Activated CD8-positive, alpha-beta memory T cell treated with anti-CD3 and anti-CD28 coated beads for 36 hours (primary cell): ENCODE measurements around the gene BCAN. TPM values are rescaled to one million over a fixed set of nuclear protein-coding genes. Genes with fewer than 3 reads are reported as not detected.
"Not testable (repeated sequence)": the region's sequence is repeated elsewhere in the genome, so short reads cannot be mapped to it uniquely, and the experiment has no call there.

ENCODE experiments used
- CTCF ChIA-PET: fragments of 350-600 bp; sonication (Branson Sonifier 250); formaldehyde crosslinking; loops from one replicate; lab custom pipeline; 2021; ENCODE audit warnings: antibody characterized with exemption; lab: Charles Lee
- POLR2A ChIA-PET: fragments of 350-600 bp; sonication (Branson Sonifier 250); formaldehyde crosslinking; loops from one replicate; lab custom pipeline; 2021; ENCODE audit warnings: antibody characterized with exemption; lab: Charles Lee
- total RNA-seq, 2 experiments: library from RNA; stranded (reverse); gene quantifications; one replicate each; pipeline ENCODE4 v1.2.3, GENCODE V29; 2021

Gene BCAN
- total RNA-seq, 2 experiments from 2014 or later = not detected

GRCh38 chr1:156631152-156631551 is 10.8 kb upstream of the BCAN start:
- CTCF ChIA-PET = interaction anchor here (1.0 to 1.5 kb wide), 2 partner anchors 9 to 19 kb away, joined by 3 read pairs; no protein-coding TSS in a partner anchor
- POLR2A ChIA-PET = not testable (repeated sequence)

GRCh38 chr1:156632355-156632754 is 9.6 kb upstream of the BCAN start:
- CTCF ChIA-PET = no interaction called here
- POLR2A ChIA-PET = no interaction called here

GRCh38 chr1:156638189-156638985 is 3.5 kb upstream of the BCAN start:
- POLR2A ChIA-PET = no interaction called here
- CTCF ChIA-PET = interaction anchor here (0.6 to 0.9 kb wide), 2 partner anchors 11 to 107 kb away, joined by 3 to 4 read pairs; no protein-coding TSS in a partner anchor

DNA sequence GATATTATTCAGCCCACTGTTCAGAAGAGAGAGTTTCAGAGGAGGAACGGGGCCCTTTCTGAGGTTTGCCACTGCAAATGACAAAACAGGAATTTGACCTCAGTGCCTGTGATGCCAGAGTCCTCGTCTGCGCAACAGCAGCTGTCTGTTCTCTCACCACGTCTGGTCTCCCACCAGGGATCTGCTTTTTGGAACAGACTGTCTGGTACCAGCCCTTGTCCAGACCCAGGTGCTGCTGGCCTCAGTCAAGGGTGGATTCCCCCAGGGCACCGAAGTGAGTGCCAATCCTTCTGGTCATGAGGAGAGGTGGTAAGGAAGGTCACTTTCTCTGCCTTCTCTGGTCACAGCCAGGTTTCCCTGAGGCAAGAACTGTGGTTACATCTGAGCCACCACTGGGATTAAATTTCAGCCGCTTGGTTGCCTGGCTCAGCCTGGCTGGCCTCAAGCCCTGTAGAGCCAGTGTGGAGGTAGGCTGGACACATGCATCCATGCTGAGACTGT is 2.3 kb upstream of the BCAN start:
- ChIA-PET CTCF (interaction anchor here (3.1 kb wide), 1 partner anchor 13 kb away, joined by 16 read pairs; no protein-coding TSS in a partner anchor), POLR2A (no interaction called here)

GRCh38 chr1:156640842-156641706 is 843 bp upstream of the BCAN start:
- ChIA-PET CTCF (interaction anchor here (0.8 to 3.1 kb wide), 6 partner anchors 11 to 48 kb away, joined by 3 to 16 read pairs (median 4); no protein-coding TSS in a partner anchor), POLR2A (interaction anchor here (0.6 to 0.7 kb wide), 2 partner anchors 21 to 266 kb away, joined by 4 to 7 read pairs; no protein-coding TSS in a partner anchor)

GRCh38 chr1:156642265-156643048 is 540 bp downstream of the BCAN start:
- ChIA-PET POLR2A (interaction anchor here (1.2 kb wide), 1 partner anchor 42 kb away, joined by 3 read pairs; no protein-coding TSS in a partner anchor), CTCF (interaction anchor here (1.0 to 3.1 kb wide), 7 partner anchors 15 to 36 kb away, joined by 3 to 16 read pairs (median 5); no protein-coding TSS in a partner anchor)

DNA sequence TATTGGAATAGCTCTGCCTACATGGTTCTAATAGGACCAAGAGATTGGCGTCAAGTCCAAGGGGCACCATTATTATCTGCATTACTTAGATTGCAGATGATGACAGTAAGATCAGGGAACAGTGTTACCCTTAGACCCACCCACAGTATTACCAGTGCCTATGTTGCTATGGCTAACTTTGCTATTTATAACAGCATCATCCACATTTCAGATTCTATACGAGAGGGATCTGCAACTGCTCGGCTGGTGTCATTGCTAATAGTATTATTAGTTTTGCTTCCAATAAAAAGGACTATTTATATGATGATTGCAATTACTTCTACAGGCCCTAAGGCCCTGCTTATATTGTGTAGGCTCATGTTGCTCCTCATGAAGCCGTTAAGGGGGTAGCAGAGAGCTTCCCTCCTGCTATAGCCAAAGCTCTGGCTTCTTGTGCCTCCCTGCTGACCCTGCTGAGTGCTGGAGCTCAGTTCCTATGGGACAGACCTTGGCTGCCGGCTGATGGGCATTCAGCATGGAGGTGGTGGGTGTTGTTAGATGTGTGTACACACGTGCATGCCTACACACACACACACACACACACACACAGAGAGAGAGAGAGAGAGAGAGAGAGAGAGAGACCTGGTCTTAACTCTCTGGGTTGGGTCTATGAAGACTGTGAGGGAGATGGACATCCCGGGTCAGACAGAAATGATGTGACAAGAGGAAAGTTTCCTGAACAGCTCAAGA is 1.3 kb downstream of the BCAN start:
- ChIA-PET POLR2A (interaction anchor here (1.2 kb wide), 1 partner anchor 41 kb away, joined by 3 read pairs; no protein-coding TSS in a partner anchor), CTCF (interaction anchor here (0.6 to 3.2 kb wide), 12 partner anchors 14 to 112 kb away, joined by 3 to 14 read pairs (median 4); partner anchors contain the start of gene METTL25B)

DNA sequence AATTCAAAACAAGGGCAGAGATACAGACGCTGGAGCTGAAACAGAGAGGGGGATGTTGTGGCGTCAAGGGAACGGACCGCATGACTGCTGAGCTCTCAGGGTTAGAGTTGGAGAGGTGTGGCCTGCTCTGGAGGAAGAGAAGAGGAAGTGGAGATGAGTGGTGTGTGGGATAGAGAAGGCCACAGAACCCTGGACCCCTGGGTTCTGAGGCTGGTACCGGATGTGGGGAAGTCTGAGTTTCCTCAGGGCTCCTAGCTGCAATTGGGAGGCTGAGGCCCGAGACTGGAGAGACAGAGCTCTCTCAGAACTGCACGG is 1.8 kb downstream of the BCAN start:
- ChIA-PET CTCF (interaction anchor here (0.7 to 3.2 kb wide), 10 partner anchors 13 to 84 kb away, joined by 3 to 14 read pairs (median 5); partner anchors contain the start of gene METTL25B), POLR2A (interaction anchor here (1.2 kb wide), 1 partner anchor 40 kb away, joined by 3 read pairs; no protein-coding TSS in a partner anchor)

- CTCF ChIA-PET = interaction anchor here (0.7 to 3.2 kb wide), 7 partner anchors 16 to 83 kb away, joined by 3 to 14 read pairs (median 6); partner anchors contain the start of gene METTL25B
- POLR2A ChIA-PET = interaction anchor here (1.2 kb wide), 1 partner anchor 40 kb away, joined by 3 read pairs; no protein-coding TSS in a partner anchor
Observed at GRCh38 chr1:156644146-156644545, 2.2 kb downstream of the BCAN start.

- CTCF ChIA-PET = interaction anchor here (1.1 to 3.2 kb wide), 5 partner anchors 13 to 61 kb away, joined by 3 to 14 read pairs (median 6); no protein-coding TSS in a partner anchor
- POLR2A ChIA-PET = no interaction called here
Observed at GRCh38 chr1:156644640-156645039, 2.7 kb downstream of the BCAN start.

GRCh38 chr1:156645056-156645455 is 3.1 kb downstream of the BCAN start:
- CTCF ChIA-PET = interaction anchor here (0.9 to 3.2 kb wide), 6 partner anchors 13 to 194 kb away, joined by 3 to 14 read pairs (median 4); no protein-coding TSS in a partner anchor
- POLR2A ChIA-PET = no interaction called here

GRCh38 chr1:156645666-156646065 is 3.7 kb downstream of the BCAN start:
- ChIA-PET POLR2A (no interaction called here), CTCF (interaction anchor here (0.9 to 3.2 kb wide), 6 partner anchors 12 to 193 kb away, joined by 3 to 14 read pairs (median 4); no protein-coding TSS in a partner anchor)

- ChIA-PET POLR2A (no interaction called here), CTCF (interaction anchor here (1.5 kb wide), 1 partner anchor 10 kb away, joined by 4 read pairs; no protein-coding TSS in a partner anchor)
Observed at GRCh38 chr1:156646738-156647211, 4.9 kb downstream of the BCAN start.

- ChIA-PET CTCF (interaction anchor here (1.5 kb wide), 1 partner anchor 10 kb away, joined by 4 read pairs; no protein-coding TSS in a partner anchor), POLR2A (no interaction called here)
Observed at GRCh38 chr1:156647351-156647750, 5.4 kb downstream of the BCAN start.

DNA sequence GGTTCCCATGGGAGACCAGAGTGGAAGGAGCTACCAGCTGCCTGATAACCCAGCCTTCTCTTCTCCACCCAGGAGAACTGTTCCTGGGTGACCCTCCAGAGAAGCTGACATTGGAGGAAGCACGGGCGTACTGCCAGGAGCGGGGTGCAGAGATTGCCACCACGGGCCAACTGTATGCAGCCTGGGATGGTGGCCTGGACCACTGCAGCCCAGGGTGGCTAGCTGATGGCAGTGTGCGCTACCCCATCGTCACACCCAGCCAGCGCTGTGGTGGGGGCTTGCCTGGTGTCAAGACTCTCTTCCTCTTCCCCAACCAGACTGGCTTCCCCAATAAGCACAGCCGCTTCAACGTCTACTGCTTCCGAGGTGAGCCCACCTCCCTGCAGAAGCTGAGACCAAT is 6.6 kb downstream of the BCAN start:
- POLR2A ChIA-PET = interaction anchor here (1.1 kb wide), 1 partner anchor 57 kb away, joined by 3 read pairs; the partner anchor contains the start of gene NAXE
- CTCF ChIA-PET = interaction anchor here (0.7 to 2.6 kb wide), 5 partner anchors 9 to 25 kb away, joined by 3 to 10 read pairs (median 7); no protein-coding TSS in a partner anchor

DNA sequence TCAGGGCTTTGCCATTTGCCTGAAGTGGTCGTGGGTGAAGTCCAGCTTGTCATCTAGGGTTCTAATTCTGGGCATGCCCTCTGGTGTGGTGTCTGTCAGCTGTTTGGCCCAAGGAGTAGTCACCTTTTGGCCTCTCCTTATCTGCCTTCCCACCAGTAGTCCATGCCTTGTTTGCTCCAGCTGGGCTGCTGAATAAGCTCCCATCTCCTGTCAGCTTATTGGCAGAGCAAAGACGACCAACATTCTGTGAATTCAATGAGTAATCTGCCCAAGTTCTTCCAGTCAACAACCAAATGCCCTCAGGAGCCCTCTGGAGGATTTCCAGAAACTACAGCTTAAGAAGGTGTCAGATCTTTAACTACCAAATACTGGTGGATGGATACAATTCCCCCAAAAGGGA is 7.0 kb downstream of the BCAN start:
- ChIA-PET POLR2A (interaction anchor here (1.1 kb wide), 1 partner anchor 58 kb away, joined by 3 read pairs; the partner anchor contains the start of gene NAXE), CTCF (interaction anchor here (0.7 to 2.6 kb wide), 4 partner anchors 9 to 22 kb away, joined by 4 to 10 read pairs (median 7); no protein-coding TSS in a partner anchor)
